Activated T-cell treated with anti-CD3 and anti-CD28 coated beads, Interleukin-2, amount 50 U/mL, for 24 hours (primary cell): Measurements from ENCODE around the gene KCNJ15.
A peak's percentile ranks its signal among the peaks of the same experiment; 100 is the strongest.

Experiments
- DNase-seq: peaks from one replicate; pipeline ENCODE4 v3.0.0-alpha.2; 2020
- H3K27ac Mint-ChIP-seq: 2 replicates; pipeline ENCODE4 v1.8.0; 2020; ENCODE audit warnings: mild to moderate bottlenecking, mixed read lengths
- H3K27me3 Mint-ChIP-seq: 2 replicates; pipeline ENCODE4 v1.8.0; 2020; ENCODE audit warnings: mixed read lengths
- H3K36me3 Mint-ChIP-seq: 2 replicates; pipeline ENCODE4 v1.8.0; 2020; ENCODE audit warnings: low read depth, mixed read lengths
- H3K4me1 Mint-ChIP-seq: 2 replicates; pipeline ENCODE4 v1.8.0; 2020; ENCODE audit warnings: low read depth, mixed read lengths
- H3K4me3 Mint-ChIP-seq: 2 replicates; pipeline ENCODE4 v1.8.0; 2020; ENCODE audit warnings: mild to moderate bottlenecking, moderate library complexity, mixed read lengths
- H3K9me3 Mint-ChIP-seq: 2 replicates; pipeline ENCODE4 v1.8.0; 2020; ENCODE audit warnings: mixed read lengths

Gene KCNJ15

GRCh38 chr21:38351961-38352521 is 95.2 kb downstream of the KCNJ15 start:
- no peak for DNase-seq
- Mint-ChIP-seq H3K4me1 (peaks cover 41% of the 10 kb centered on the region), H3K27me3 (peaks cover 15% of the 10 kb centered on the region), H3K4me3 (no peak overlapping the region), H3K9me3 (no peaks in the 10 kb centered on the region), H3K36me3 (no peaks in the 10 kb centered on the region), H3K27ac (no peak overlapping the region)

DNA sequence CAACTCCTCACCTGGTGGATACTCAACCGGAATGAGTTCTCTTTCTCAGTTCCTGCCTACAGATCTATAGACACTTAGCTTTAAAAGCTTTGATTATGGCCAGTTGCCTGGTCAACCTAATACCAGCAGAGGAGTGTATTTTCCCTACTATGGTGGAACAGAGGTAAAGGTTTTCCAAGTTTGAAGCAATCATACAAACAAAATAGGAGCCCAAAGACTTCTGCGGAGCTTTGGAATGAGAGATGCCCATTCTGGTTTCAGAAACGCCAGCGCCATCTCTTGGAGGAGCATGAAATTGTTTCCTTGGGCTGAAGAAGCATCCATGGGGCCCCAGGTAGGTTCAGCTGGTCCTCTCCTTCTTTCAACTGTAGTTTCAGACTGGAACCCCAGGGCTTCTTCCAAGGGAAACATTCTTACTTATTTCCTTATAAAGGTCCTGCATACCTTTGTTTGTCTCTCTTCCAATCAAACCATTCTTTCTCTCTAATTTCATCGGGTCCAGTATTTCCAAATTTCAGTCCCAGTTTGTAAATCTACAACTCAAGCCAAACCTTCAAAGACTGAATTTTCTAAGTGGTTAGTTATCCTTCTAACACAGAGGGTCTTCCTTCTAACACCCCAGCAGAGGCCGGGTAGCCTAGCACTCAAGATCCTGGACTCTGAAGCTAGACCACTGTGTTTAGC is 95.9 kb downstream of the KCNJ15 start:
- no peak overlapping the region for H3K4me3 Mint-ChIP-seq
- H3K27me3 Mint-ChIP-seq: peaks cover 15% of the 10 kb centered on the region
- H3K9me3 Mint-ChIP-seq: no peaks in the 10 kb centered on the region
- DNase-seq: peak; percentile 49
- H3K36me3 Mint-ChIP-seq: no peaks in the 10 kb centered on the region
- no peak overlapping the region for H3K27ac Mint-ChIP-seq
- H3K4me1 Mint-ChIP-seq: peaks cover 41% of the 10 kb centered on the region

- peaks cover 29% of the 10 kb centered on the region for H3K4me1 Mint-ChIP-seq
- H3K4me3 Mint-ChIP-seq: no peak overlapping the region
- no peaks in the 10 kb centered on the region for H3K9me3 Mint-ChIP-seq
- no peaks in the 10 kb centered on the region for H3K36me3 Mint-ChIP-seq
- no peak for DNase-seq
- H3K27ac Mint-ChIP-seq: no peak overlapping the region
- H3K27me3 Mint-ChIP-seq: peaks cover 15% of the 10 kb centered on the region
Measured at GRCh38 chr21:38354231-38354630, 97.4 kb downstream of the KCNJ15 start.

- Mint-ChIP-seq H3K4me1 (peaks cover 24% of the 10 kb centered on the region), H3K36me3 (no peaks in the 10 kb centered on the region), H3K27me3 (peaks cover 15% of the 10 kb centered on the region), H3K9me3 (no peaks in the 10 kb centered on the region), H3K4me3 (no peak overlapping the region), H3K27ac (no peak overlapping the region)
- no peak for DNase-seq
Measured at GRCh38 chr21:38354746-38355145, 98.0 kb downstream of the KCNJ15 start.

- H3K27me3 Mint-ChIP-seq: peaks cover 12% of the 10 kb centered on the region
- DNase-seq: no peak
- H3K9me3 Mint-ChIP-seq: no peaks in the 10 kb centered on the region
- H3K4me3 Mint-ChIP-seq: no peak overlapping the region
- H3K27ac Mint-ChIP-seq: no peak overlapping the region
- no peaks in the 10 kb centered on the region for H3K36me3 Mint-ChIP-seq
- H3K4me1 Mint-ChIP-seq: peaks cover 18% of the 10 kb centered on the region
Measured at GRCh38 chr21:38355353-38355752, 98.6 kb downstream of the KCNJ15 start.

DNA sequence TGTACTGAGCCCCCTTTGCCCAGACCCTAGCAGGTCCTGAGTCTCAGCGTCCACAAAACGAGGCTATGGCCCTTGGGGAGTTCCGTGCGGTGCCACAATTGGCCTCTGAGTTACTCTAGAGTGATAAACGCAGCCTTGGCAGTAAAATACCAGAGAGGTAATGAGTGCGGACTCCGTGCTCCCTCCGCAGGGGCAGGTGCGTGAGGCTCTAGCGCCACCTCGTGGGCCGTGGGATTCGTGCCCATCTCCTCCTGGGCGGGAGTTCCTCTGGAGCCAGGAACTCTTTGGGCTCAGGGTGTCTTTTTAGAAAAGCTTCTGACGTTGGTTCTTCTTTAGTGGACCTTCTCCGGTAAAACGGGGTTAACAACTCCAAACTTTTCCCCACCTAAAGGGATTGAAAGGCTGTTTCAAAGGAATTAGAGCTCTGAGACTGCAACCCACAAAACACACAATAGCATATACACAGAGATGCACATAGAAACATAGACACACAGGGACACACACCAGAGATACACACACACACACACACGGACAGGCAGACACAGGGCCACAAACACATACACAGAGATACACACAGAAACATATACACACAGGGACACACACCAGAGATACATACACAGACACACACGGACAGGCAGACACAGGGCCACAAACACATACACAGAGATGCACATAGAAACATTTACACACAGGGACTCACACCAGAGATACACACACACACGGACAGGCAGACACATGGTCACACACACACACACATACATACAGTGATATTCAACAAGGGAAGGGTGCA is 99.4 kb downstream of the KCNJ15 start:
- peaks cover 14% of the 10 kb centered on the region for H3K4me1 Mint-ChIP-seq
- H3K27me3 Mint-ChIP-seq: peaks cover 7% of the 10 kb centered on the region
- H3K27ac Mint-ChIP-seq: no peak overlapping the region

More for the DNA sequence above, 99.4 kb downstream of the KCNJ15 start:
- Mint-ChIP-seq H3K4me3 (no peak overlapping the region), H3K36me3 (no peaks in the 10 kb centered on the region), H3K9me3 (no peaks in the 10 kb centered on the region)
- DNase-seq: peak; percentile 86
